Gastroesophageal sphincter (tissue), 3 donors: ENCODE data around the gene HPCA.

Source experiments
- CTCF ChIP-seq, 4 experiments: fragments of 200-600 bp in 2 of 4; fragments of 450-650 bp in 2 of 4; sonication (generic) in 1 of 4; IDR thresholded peaks; one replicate each; pipeline ENCODE4 v1.5.1; 2017 to 2019; ENCODE audit warnings: antibody characterized with exemption in 4 of 4, mild to moderate bottlenecking in 2 of 4, moderate library complexity in 2 of 4
- EP300 ChIP-seq: sonication (generic); formaldehyde crosslinking; IDR thresholded peaks from one replicate; pipeline ENCODE4 v1.6.1; 2017; ENCODE audit warnings: antibody characterized with exemption, mild to moderate bottlenecking
- POLR2A ChIP-seq, 2 donors: fragments of 450-650 bp; IDR thresholded peaks; one replicate each; pipeline ENCODE4 v1.6.1; 2017; ENCODE audit warnings: antibody characterized with exemption in 2 of 2, mild to moderate bottlenecking in 2 of 2, moderate library complexity in 1 of 2
- POLR2AphosphoS5 ChIP-seq: sonication (generic); formaldehyde crosslinking; IDR thresholded peaks from one replicate; pipeline ENCODE4 v1.6.1; 2017; ENCODE audit warnings: antibody characterized with exemption

- TF ChIP-seq POLR2A (IDR thresholded peaks at IDR 0.05) (no peak), CTCF (IDR thresholded peaks at IDR 0.05) (no peak), POLR2AphosphoS5 (no peak), EP300 (no peak)
These were observed 21.8 kb upstream of the HPCA start for GRCh38 chr1:32864375-32865019.
